Measurements from ENCODE around the gene KIAA1586. TPM values are rescaled to one million over a fixed set of nuclear protein-coding genes. Genes with fewer than 3 reads are reported as not detected.

The KIAA1586 gene
- polyA plus RNA-seq, 1 donor (not counting 4 experiments of a cell fraction or from before 2014, with no cell fraction given), result 8.2 TPM

DNA sequence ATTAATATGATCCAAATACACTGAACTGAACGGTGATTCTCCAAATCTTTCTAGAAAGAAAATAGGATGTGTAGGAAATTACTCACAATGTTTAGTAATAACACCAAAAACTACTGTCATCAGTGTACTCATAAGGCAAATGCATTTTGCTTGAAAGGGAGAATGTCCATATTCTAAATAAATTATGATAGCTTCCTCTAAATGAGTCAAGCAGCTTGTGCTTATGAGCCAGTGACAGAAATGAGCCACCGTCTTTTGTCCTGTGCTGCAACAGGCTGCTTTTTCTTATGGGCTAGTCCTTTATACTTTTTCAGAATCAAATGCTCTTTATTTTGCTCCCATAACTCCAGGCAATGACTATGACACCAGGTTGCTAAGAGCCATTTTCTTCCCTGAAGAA lies 39.0 kb downstream of the KIAA1586 start:
- no peak overlapping the region for H3K9ac ChIP-seq (ENCODE audit: control insufficient read depth, extremely low read depth, insufficient read depth, low read length)
- no peak overlapping the region for H3K4me3 ChIP-seq (ENCODE audit: control insufficient read depth in 2 of 3, extremely low read depth in 1 of 3, insufficient read depth in 2 of 3, low read depth in 1 of 3, low read length in 3 of 3)
- no peaks in the 10 kb centered on the region for H4K20me1 ChIP-seq (ENCODE audit: control insufficient read depth, extremely low read depth, insufficient read depth, low read length)
- TF ChIP-seq EZH2 (IDR thresholded peaks at IDR 0.05; ENCODE audit: low read length), result no peak
- TF ChIP-seq, protein P1, sequence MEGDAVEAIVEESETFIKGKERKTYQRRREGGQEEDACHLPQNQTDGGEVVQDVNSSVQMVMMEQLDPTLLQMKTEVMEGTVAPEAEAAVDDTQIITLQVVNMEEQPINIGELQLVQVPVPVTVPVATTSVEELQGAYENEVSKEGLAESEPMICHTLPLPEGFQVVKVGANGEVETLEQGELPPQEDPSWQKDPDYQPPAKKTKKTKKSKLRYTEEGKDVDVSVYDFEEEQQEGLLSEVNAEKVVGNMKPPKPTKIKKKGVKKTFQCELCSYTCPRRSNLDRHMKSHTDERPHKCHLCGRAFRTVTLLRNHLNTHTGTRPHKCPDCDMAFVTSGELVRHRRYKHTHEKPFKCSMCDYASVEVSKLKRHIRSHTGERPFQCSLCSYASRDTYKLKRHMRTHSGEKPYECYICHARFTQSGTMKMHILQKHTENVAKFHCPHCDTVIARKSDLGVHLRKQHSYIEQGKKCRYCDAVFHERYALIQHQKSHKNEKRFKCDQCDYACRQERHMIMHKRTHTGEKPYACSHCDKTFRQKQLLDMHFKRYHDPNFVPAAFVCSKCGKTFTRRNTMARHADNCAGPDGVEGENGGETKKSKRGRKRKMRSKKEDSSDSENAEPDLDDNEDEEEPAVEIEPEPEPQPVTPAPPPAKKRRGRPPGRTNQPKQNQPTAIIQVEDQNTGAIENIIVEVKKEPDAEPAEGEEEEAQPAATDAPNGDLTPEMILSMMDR (optimal IDR thresholded peaks at IDR 0.05 in 1 of 3, IDR thresholded peaks at IDR 0.05 in 1 of 3, conservative IDR thresholded peaks at IDR 0.05 in 1 of 3; ENCODE audit: extremely low read depth in 1 of 3, insufficient read depth in 2 of 3, low read length in 3 of 3), result no peak
- no peaks in the 10 kb centered on the region for H3K27me3 ChIP-seq (ENCODE audit: control insufficient read depth, extremely low read depth, insufficient read depth, low read length)
- H3K9me3 ChIP-seq (ENCODE audit: control insufficient read depth, low read depth, low read length), result no peaks in the 10 kb centered on the region
- DNase-seq (ENCODE audit: low read depth, low spot score), result no peak
- dilution Hi-C loops (cut with MboI; ENCODE audit: extremely low pct_ligation_motif_present, low sequenced_read_pairs), result no loop called here
- no peaks in the 10 kb centered on the region for H3K79me2 ChIP-seq (ENCODE audit: control insufficient read depth, insufficient read depth, low read length)
- no peaks in the 10 kb centered on the region for H3K9me1 ChIP-seq (ENCODE audit: control insufficient read depth, extremely low read depth, insufficient read depth, low read length)
- H3K4me2 ChIP-seq (ENCODE audit: control insufficient read depth, extremely low read depth, insufficient read depth, low read depth, low read length), result no peak overlapping the region
- no peak for FAIRE-seq
- no peak overlapping the region for H3K27ac ChIP-seq (ENCODE audit: control insufficient read depth, insufficient read depth, low read length)
- H2AFZ ChIP-seq (ENCODE audit: control insufficient read depth, low read length), result no peak overlapping the region
- H3K36me3 ChIP-seq (ENCODE audit: control insufficient read depth in 2 of 2, extremely low read depth in 1 of 2, insufficient read depth in 2 of 2, low read length in 2 of 2), result no peaks in the 10 kb centered on the region
- peaks cover 5% of the 10 kb centered on the region for H3K4me1 ChIP-seq (ENCODE audit: control insufficient read depth, extremely low read depth, insufficient read depth, low read length)

DNA sequence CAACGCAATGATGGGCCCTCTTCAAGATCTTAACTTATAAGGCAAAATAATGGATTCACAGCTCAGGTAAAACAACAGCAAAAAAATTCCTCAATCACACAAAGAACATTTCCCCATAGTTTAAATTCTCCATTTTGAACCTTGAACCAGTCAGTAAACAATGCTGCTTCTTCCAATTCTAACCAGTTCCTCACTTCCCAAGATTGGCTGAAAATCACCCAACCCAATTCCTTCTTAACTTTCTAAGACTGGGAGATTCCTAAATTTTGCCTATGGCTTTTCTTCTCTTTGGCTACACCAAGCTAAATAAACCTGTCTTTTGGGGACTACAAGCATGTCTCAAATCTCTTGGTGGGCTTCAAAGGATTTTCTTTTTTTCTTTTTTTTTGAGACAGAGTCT lies 40.4 kb downstream of the KIAA1586 start:
- dilution Hi-C loops (cut with MboI; ENCODE audit: extremely low pct_ligation_motif_present, low sequenced_read_pairs), result no loop called here
- Histone ChIP-seq H2AFZ (ENCODE audit: control insufficient read depth, low read length) (no peak overlapping the region), H3K9me3 (ENCODE audit: control insufficient read depth, low read depth, low read length) (no peaks in the 10 kb centered on the region), H4K20me1 (ENCODE audit: control insufficient read depth, extremely low read depth, insufficient read depth, low read length) (peaks cover 3% of the 10 kb centered on the region), H3K4me1 (ENCODE audit: control insufficient read depth, extremely low read depth, insufficient read depth, low read length) (peaks cover 11% of the 10 kb centered on the region), H3K27me3 (ENCODE audit: control insufficient read depth, extremely low read depth, insufficient read depth, low read length) (no peaks in the 10 kb centered on the region), H3K4me3 (ENCODE audit: control insufficient read depth in 2 of 3, extremely low read depth in 1 of 3, insufficient read depth in 2 of 3, low read depth in 1 of 3, low read length in 3 of 3) (no peak overlapping the region), H3K27ac (ENCODE audit: control insufficient read depth, insufficient read depth, low read length) (no peak overlapping the region), H3K9me1 (ENCODE audit: control insufficient read depth, extremely low read depth, insufficient read depth, low read length) (no peaks in the 10 kb centered on the region), H3K79me2 (ENCODE audit: control insufficient read depth, insufficient read depth, low read length) (peaks cover 6% of the 10 kb centered on the region), H3K36me3 (ENCODE audit: control insufficient read depth in 2 of 2, extremely low read depth in 1 of 2, insufficient read depth in 2 of 2, low read length in 2 of 2) (peaks cover 2 to 5% of the 10 kb centered on the region in 2 experiments), H3K9ac (ENCODE audit: control insufficient read depth, extremely low read depth, insufficient read depth, low read length) (no peak overlapping the region), H3K4me2 (ENCODE audit: control insufficient read depth, extremely low read depth, insufficient read depth, low read depth, low read length) (no peak overlapping the region)
- TF ChIP-seq, protein P1 (optimal IDR thresholded peaks at IDR 0.05 in 1 of 3, IDR thresholded peaks at IDR 0.05 in 1 of 3, conservative IDR thresholded peaks at IDR 0.05 in 1 of 3; ENCODE audit: extremely low read depth in 1 of 3, insufficient read depth in 2 of 3, low read length in 3 of 3), result no peak
- no peak for TF ChIP-seq EZH2 (IDR thresholded peaks at IDR 0.05; ENCODE audit: low read length)
- DNase-seq (ENCODE audit: low read depth, low spot score), result no peak
- FAIRE-seq, result no peak
